ENCODE measurements around the gene IFT22.

GRCh38 chr7:101294039-101294831 is 27.4 kb downstream of the IFT22 start:
- TF ChIP-seq POLR2AphosphoS5 (IDR thresholded peaks at IDR 0.05; ENCODE audit: borderline replicate concordance, low read depth, low read length) (no peak), EZH2 (IDR thresholded peaks at IDR 0.05) (no peak), FOXP2 (optimal IDR thresholded peaks at IDR 0.05; ENCODE audit: control extremely low read depth, extremely low read length, insufficient read depth) (no peak)

Measured in SK-N-MC (cell line).